Astrocyte (in vitro differentiated cells and primary cell): ENCODE measurements around the gene NDOR1. TPM values are rescaled to one million over a fixed set of nuclear protein-coding genes. Genes with fewer than 3 reads are reported as not detected.

ENCODE experiments used
- DNase-seq: peaks from one replicate; pipeline ENCODE4 v3.0.0-alpha.2; 2010; ENCODE audit warnings: low read depth
- FAIRE-seq: peaks from 2 replicates; lab custom pipeline; 2011; peaks lifted over from hg19 to GRCh38; lab: Jason Lieb, UNC
- H2AFZ ChIP-seq: 2 replicates; pipeline ENCODE4 v1.6.0; 2012; ENCODE audit warnings: low read depth, low read length, inconsistent platforms
- H3K27ac ChIP-seq: 2 replicates; pipeline ENCODE4 v1.5.1; 2011; ENCODE audit warnings: low read depth, low read length, inconsistent platforms
- H3K27me3 ChIP-seq: 2 replicates; pipeline ENCODE4 v1.6.0; 2011; ENCODE audit warnings: low read length, inconsistent platforms; ENCODE audit not compliant: insufficient read depth
- H3K36me3 ChIP-seq: 2 replicates; pipeline ENCODE4 v1.5.1; 2011; ENCODE audit warnings: low read length, inconsistent platforms; ENCODE audit not compliant: insufficient read depth
- H3K4me1 ChIP-seq: 2 replicates; pipeline ENCODE4 v1.5.1; 2011; ENCODE audit warnings: low read length, inconsistent platforms; ENCODE audit not compliant: insufficient read depth
- H3K4me2 ChIP-seq: 2 replicates; pipeline ENCODE4 v1.6.0; 2012; ENCODE audit warnings: low read length, inconsistent platforms
- H3K4me3 ChIP-seq: 2 replicates; pipeline ENCODE4 v1.5.1; 2011; ENCODE audit warnings: low read depth, mild to moderate bottlenecking, low read length, inconsistent platforms; ENCODE audit not compliant: insufficient read depth
- H3K79me2 ChIP-seq: 2 replicates; pipeline ENCODE4 v1.6.0; 2012; ENCODE audit warnings: mild to moderate bottlenecking, low read length, inconsistent platforms; ENCODE audit not compliant: insufficient read depth
- H3K9ac ChIP-seq: 2 replicates; pipeline ENCODE4 v1.6.0; 2012; ENCODE audit warnings: mild to moderate bottlenecking, low read length, inconsistent platforms
- H3K9me3 ChIP-seq: 2 replicates; pipeline ENCODE4 v1.5.1; 2012; ENCODE audit warnings: low read depth, mild to moderate bottlenecking, low read length, inconsistent platforms; ENCODE audit not compliant: insufficient read depth
- H4K20me1 ChIP-seq: 2 replicates; pipeline ENCODE4 v1.6.0; 2012; ENCODE audit warnings: low read length, inconsistent platforms; ENCODE audit not compliant: insufficient read depth
- H3K27ac Mint-ChIP-seq: one replicate; pipeline ENCODE4 v1.8.0; 2021; ENCODE audit warnings: mild to moderate bottlenecking, mixed read lengths; ENCODE audit not compliant: unreplicated experiment
- H3K27me3 Mint-ChIP-seq: one replicate; pipeline ENCODE4 v1.8.0; 2021; ENCODE audit warnings: low read depth, mixed read lengths; ENCODE audit not compliant: unreplicated experiment
- H3K36me3 Mint-ChIP-seq: one replicate; pipeline ENCODE4 v1.8.0; 2021; ENCODE audit warnings: low read depth, mixed read lengths; ENCODE audit not compliant: unreplicated experiment
- H3K4me1 Mint-ChIP-seq: one replicate; pipeline ENCODE4 v1.8.0; 2021; ENCODE audit warnings: low read depth, mixed read lengths; ENCODE audit not compliant: unreplicated experiment
- H3K4me3 Mint-ChIP-seq: one replicate; pipeline ENCODE4 v1.8.0; 2021; ENCODE audit warnings: mild to moderate bottlenecking, moderate library complexity, mixed read lengths; ENCODE audit not compliant: unreplicated experiment
- H3K9me3 Mint-ChIP-seq: one replicate; pipeline ENCODE4 v1.8.0; 2021; ENCODE audit warnings: mild to moderate bottlenecking, mixed read lengths; ENCODE audit not compliant: unreplicated experiment
- CTCF ChIP-seq: IDR thresholded peaks from 2 replicates; pipeline ENCODE4 v1.5.1; 2011; ENCODE audit warnings: low read depth, mild to moderate bottlenecking, inconsistent platforms, low read length, moderate library complexity; ENCODE audit not compliant: insufficient read depth
- EZH2 ChIP-seq: IDR thresholded peaks from 2 replicates; pipeline ENCODE4 v1.6.1; 2012; ENCODE audit warnings: mild to moderate bottlenecking, low read length, inconsistent platforms; ENCODE audit not compliant: insufficient read depth
- total RNA-seq: library from RNA; stranded (reverse); gene quantifications from 2 replicates; pipeline ENCODE4 v1.2.1, GENCODE V29; 2021

NDOR1 gene
- total RNA-seq, 1 donor from 2014 or later, result 14.5 TPM

- Mint-ChIP-seq H3K27ac (no peak overlapping the region), H3K9me3 (no peaks in the 10 kb centered on the region), H3K36me3 (peaks cover 8% of the 10 kb centered on the region), H3K4me3 (peak overlapping the region; percentile 84), H3K4me1 (peaks cover 19% of the 10 kb centered on the region), H3K27me3 (no peaks in the 10 kb centered on the region)
- FAIRE-seq (no peak), DNase-seq (peak; percentile 52)
- Histone ChIP-seq H2AFZ (peak overlapping the region; percentile 71), H3K27ac (peak overlapping the region; percentile 87), H3K4me1 (peaks cover 25% of the 10 kb centered on the region), H4K20me1 (peaks cover 62% of the 10 kb centered on the region), H3K9ac (peak overlapping the region; percentile 85), H3K4me3 (peak overlapping the region; percentile 80), H3K9me3 (no peaks in the 10 kb centered on the region), H3K27me3 (no peaks in the 10 kb centered on the region), H3K79me2 (peaks cover 54% of the 10 kb centered on the region), H3K36me3 (peaks cover 9% of the 10 kb centered on the region), H3K4me2 (peak overlapping the region; percentile 93)
- no peak for TF ChIP-seq EZH2
- TF ChIP-seq CTCF, result no peak
Measured at GRCh38 chr9:137240318-137240840, 34.9 kb downstream of the NDOR1 start.

GRCh38 chr9:137240841-137241489, 35.5 kb downstream of the NDOR1 start, which contains the start of gene TUBB4B:
Gene TUBB4B (plus strand): TSS chr9:137241287. CDS start chr9:137241361, 74 bp downstream.
- no peaks in the 10 kb centered on the region for H3K9me3 ChIP-seq
- no peaks in the 10 kb centered on the region for H3K27me3 ChIP-seq
- H3K27me3 Mint-ChIP-seq, result no peaks in the 10 kb centered on the region
- peak within 1 kb of the TSS; percentile 88 for H3K9ac ChIP-seq
- H3K4me3 ChIP-seq, result peak within 1 kb of the TSS; percentile 82
- TF ChIP-seq CTCF (no peak), EZH2 (no peak)
- peak within 1 kb of the TSS; percentile 87 for H3K27ac ChIP-seq
- H2AFZ ChIP-seq, result peak within 1 kb of the TSS; percentile 71
- H3K4me2 ChIP-seq, result peak within 1 kb of the TSS; percentile 93
- H3K4me3 Mint-ChIP-seq, result peak within 1 kb of the TSS; percentile 94
- H3K4me1 ChIP-seq, result peaks cover 25% of the 10 kb centered on the region
- H3K9me3 Mint-ChIP-seq, result no peaks in the 10 kb centered on the region
- DNase-seq (peak; percentile 100), FAIRE-seq (peak; percentile 45)
- H3K79me2 ChIP-seq, result peaks cover 54% of the 10 kb centered on the region
- peaks cover 9% of the 10 kb centered on the region for H3K36me3 ChIP-seq
- H3K4me1 Mint-ChIP-seq, result peaks cover 19% of the 10 kb centered on the region
- H4K20me1 ChIP-seq, result peaks cover 62% of the 10 kb centered on the region
- H3K27ac Mint-ChIP-seq, result peak within 1 kb of the TSS; percentile 80
- H3K36me3 Mint-ChIP-seq, result peaks cover 8% of the 10 kb centered on the region
